ENCODE results near the gene LIF.
A peak's percentile ranks its signal among the peaks of the same experiment; 100 is the strongest.

Gene LIF

DNA sequence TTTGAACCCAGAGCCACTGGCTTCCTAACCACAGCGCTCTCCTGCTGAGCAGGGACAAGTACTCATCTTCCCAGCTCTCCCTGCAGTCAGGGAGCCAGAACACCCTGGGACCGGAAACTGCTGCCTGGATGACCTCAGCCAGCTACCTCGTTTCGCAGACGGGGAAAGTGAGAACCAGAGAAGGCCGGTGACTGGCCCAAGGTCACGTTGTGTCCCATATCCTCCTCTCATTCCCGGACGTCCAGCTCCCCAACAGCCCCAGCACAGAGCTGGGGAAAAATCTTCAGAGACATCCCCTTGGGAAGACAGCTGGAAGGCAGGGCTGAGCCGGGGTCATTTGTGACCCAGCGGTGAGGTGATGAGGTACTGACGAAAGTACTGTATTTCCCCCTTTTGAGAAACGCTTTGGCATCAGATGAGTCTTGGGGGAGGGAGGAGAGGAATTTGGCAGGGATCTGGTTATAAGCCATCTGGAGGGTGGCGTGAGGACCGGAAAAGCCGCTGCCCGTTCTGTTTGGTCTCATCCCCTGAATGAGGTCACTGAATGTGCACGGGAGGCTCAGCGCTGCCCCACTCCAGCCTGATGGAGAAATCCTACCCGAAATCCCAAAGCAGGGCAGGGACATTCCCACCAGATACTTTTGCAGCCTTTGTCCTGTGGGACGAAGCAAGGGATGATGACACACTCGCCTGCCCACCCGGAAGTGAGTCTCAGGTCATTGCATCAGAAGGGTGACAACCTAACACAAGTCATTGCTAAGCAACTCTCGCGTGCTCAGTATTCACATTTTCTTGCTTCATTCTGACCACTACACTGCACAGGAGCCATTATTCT, 41.1 kb downstream of the LIF start:
- DNase-seq = peak; percentile 62

DNA sequence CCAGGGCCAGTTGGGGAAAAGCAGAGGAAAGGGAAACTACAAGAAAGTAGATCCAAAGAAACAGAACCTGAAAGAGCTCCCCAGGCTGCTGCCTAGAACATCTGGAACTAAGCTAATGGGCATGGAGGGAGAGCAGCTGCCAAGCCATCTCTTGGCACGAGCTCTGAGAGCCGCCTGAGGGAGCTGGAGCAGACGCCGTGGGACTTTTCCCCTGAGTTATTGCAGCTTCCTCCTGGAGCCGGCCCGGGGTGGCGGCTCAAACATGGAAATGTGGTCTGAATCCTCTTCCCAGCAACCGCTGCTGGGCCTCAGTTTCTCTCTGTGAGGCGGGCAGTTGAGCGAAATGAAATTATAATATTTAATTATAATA, 41.8 kb downstream of the LIF start:
- DNase-seq = peak; percentile 50

DNA sequence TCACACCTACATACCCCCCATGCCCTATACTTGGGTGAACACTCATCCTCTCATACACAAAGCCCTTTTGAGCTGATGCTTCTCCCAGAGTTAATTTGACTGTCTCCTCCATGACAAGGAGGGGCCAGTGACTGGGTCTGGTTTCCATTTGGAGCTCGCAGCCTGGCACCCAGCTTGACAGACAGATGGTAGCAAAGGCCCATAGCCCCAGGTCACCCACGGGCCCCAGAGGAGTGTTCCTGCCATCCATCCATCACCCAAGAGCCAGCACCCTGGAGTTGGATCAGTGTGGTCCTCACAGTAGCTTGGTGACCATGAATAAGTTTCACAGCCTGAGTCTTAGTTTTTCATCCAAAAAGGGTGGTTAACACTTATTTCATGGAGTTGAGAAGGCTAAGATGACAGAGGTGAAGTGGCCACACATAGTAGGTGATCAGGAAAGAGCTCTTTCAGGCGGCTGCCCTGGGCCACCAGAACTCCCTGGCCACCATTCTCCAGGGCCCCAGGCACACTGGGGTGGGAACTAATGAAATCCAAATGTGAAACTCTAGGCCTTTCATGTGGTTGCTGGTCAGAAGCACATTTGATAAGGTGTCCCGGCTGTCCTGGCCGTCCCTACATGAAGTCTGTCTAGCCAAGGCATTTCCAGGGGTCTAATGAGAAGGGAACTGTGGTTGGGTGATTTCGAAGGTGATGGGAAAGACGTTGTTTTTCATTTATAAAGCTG, 42.4 kb downstream of the LIF start:
- peak; percentile 47 for DNase-seq

DNA sequence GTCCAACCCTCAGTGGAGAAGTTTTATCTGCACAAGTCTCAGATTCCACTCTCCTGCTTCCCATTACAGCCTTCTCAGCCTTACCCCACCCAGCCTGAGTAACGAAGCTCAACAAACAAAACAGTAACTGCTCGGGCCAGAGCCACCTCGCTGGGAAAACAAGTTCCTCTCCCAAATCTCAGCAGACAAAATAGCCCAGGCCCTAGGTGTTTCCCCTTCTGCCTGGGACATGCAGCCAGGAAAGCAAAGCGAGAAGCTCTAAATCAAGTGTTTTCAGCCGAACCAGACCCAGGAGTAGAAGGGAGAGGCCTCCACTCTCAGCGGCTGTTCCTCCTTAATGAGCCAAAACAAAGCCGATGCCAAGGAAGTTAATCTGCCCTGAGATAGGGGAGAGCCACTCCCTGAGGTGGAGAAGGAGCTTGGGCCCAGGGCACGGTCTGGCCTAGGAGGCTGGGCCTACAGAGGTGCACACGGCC, 44.0 kb downstream of the LIF start:
- peak; percentile 57 for DNase-seq

DNA sequence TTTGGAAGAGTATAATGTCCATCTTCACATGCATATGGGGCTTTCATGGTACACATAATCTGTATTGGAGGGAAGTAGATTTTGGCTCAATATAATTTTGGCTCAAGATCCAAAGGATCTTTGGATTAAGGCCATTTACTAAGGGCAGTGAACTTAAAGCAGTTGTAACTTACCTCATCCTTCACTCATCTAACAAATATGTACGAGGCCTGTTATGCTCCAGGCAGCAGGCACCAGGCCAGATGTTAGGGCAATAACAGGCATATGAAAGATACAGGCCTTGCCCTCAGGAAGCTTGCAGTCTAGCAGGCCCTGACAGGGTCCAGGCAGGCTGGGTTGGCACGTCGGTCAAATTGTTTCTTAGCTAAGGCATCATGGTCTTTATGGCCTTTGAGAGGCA, 44.6 kb downstream of the LIF start:
- no peak for DNase-seq

DNA sequence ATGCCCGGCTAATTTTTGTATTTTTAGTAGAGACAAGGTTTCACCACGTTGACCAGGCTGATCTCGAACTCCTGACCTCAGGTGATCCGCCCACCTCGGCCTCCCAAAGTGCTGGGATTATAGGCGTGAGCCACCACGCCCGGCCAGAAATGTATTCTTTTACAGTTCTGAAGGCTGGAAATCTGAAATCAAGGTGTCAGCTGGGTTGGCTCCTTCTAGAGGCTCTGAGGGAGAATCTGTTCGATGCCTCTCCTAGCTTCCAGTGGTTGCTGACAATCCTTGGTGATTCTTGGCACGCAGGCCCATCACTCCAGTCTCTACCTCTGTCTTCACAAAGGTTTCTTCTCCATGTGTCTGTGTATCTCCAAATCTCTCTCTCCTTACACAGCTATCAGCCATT, 45.7 kb downstream of the LIF start:
- DNase-seq = peak; percentile 8

DNA sequence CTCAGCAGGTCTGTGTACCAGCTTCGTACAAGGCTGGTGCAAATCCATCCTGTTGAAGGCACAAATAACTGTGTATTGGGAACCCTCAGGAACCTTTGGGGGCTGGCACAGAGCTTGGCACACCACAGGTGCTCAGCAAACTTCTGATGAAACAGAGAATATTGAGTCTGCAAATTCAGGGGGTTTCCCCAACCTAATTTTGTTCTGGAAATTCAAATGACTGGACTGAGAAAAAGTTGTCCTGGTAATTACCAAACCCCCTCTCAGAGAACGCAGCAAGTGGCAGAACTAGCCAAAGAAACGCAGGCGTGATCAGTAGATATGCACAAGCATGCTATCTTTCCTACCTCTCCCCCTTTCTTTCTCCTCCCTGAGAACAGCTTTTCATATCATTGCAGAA, 47.6 kb downstream of the LIF start:
- DNase-seq = peak; percentile 24

DNA sequence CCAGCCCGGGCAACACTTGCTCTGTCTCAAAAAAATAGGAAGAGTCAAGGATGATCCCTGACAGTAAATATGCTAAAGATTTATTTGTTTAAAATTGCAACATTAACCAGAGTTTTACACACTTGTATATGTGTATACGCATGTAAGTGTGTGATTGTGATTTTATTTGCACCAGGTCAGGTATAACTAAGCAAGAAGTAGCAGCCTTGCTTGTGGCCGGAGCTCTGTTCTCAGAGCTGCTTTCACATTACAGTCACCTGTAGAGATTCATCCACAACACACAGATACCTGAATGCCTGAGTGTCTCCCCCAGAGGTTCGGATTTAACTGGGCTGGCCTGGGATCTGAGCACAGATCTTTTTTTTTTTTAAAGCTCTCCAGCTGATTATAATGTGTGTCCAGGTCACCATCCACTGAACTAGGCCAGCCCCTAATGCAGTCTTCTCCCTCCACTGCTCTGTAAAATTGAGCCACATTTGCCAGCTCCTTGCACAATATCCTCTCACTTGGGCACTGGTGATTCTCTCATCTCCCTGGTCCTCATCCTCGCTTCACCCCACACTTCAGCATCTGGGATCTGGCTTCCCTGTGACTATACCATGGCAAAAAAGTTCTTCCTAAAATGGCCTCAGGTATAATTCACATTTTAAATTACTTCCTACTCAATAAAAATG, 48.3 kb downstream of the LIF start:
- peak; percentile 39 for DNase-seq

DNA sequence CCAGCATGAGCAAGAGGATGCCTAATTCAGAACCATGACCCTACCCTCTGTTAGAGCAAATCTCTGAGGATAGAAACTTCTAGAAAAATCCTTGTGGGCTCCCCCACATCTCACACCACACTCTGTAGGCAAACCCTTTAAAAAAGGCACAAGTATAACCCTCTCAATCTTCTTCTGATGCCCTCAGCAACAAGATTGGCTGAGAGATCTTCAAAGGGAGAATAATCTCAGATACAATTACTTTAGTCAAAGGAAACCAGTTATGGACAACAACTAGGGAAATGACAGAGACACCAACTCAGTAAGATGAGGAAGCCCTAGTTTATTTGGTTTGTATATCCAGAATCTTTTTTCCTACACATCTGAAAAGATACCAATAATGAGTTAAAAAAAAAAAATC, 49.2 kb downstream of the LIF start:
- DNase-seq = no peak

DNA sequence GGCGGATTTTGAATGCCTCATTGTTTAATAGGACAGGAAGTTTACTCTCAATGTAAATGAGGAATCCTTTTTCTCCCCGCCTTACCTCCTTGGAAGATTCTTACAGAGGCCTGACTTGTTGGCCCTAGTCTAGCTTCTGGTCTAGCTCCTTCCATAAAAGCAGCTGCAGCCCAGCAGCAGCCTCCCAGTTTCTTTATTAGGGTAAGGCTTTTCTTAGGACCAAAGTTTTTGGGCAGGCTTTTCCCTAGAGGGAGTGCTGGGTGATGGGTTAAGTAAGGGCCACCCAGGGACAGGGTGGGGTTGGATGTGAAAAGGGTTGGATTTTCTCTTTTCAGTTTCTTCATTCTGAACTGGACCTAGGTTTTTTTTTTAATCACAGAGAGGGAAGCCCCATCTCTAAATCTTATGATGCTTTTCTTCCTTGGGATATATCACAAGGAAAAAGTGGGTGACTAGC, 49.7 kb downstream of the LIF start:
- no peak for DNase-seq

DNA sequence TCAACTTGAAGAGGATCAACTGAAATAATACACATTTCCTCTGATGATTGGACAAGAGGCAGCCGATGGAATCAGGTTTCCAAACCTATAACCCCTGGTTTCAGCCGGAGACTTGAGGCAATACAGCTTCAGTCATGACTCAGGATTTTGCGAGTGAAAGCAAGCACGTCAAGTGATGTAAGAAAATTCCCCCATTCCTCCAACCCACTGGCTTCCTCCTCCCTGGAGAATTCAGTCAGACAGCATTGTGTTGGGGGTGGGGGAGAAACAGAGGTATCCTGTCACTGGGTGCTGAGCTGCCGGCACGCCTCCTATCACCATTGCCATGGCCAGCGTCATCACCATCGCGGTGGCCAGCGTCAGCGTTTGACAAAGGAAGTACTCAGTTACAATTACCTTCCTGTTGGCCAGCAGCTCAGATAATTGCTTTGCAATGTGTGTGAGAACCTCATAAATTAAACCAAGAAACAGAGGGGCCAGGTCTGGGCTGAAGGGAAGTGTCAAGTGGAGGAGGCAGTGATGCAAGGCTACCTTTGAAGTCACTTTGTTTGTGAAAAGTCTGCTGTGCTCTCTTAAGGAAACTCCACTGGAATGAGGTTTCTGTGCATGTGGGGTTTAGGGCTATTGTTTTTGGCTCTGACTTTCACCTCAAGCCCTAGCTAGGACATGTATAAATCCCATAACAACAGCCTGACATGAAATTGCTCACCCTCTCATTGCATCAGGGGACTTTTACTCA, 50.2 kb downstream of the LIF start:
- peak; percentile 99 for DNase-seq

DNA sequence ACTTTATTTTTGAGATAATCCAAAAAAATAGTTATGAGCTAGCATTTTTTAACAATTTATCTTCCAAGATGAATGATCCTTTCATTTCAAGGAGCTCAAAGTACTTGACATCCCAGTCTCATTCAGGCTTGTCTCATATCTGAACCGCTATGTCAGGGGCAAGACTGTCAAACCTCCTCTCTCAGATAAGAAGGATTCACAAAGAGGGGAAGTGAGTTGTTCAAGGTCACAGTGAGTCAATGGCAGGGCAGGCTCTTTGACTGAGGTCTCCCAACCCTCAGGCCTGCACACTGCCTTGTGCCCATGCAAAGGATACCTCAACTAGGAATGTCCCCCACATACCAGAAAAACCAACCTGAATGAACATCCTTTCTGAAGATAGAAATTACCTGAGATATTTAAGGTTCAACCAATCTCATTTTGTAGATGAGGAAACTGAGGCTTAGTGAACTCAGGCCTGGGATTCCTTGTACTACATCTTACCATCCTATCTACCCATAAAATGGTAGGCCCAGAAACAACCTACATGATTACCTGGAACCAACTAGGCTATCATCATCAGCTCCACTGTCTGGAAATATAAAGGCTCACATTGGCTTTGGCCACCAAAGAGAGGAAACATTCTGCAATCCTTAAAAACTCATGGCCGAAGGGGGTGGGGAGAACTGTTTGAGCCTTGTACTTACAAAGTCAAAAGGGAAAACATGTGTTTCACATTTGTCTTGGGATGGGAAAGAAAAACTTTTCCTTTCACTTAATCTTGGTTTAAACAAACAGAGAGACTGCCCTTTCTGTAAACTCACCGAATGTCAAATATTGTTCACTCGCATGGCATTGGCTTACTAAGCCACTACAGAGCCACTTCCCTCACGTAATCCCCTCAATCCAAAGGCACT, 51.1 kb downstream of the LIF start:
- no peak for DNase-seq

DNA sequence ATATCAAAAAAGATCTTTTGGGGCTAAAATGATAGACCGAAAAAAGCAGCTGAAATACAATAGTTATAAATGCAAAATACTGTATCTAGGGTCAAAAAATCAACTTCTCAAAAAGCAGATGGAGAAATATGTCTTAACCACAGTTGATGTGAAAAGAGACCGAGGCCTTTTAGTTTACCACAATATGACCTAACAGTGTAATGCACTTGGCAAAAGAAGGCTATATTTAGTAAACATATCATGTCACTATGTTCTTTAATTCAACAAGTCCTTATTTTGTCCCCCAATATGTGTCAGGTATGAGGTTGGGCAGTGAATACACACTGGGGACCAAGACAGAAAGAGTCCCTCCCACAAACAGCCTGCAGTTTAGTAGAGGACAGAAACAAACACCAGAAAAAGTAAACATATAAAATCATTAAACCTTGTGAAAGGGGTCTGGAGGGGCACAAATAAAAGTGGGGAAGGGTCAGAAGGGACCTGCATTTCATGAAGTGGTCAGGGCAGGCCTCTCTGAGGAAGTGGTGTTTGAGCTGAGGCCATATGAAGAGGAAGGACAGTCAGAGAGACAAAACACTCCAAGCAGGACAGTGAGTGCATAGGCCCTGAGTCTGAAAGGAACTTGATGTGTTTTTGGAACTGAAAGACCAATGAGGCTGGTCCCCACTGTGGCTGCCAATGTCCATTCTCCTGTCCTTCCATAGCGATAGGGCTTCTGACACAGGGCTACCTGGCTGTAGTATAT, 53.4 kb downstream of the LIF start:
- DNase-seq = no peak

DNA sequence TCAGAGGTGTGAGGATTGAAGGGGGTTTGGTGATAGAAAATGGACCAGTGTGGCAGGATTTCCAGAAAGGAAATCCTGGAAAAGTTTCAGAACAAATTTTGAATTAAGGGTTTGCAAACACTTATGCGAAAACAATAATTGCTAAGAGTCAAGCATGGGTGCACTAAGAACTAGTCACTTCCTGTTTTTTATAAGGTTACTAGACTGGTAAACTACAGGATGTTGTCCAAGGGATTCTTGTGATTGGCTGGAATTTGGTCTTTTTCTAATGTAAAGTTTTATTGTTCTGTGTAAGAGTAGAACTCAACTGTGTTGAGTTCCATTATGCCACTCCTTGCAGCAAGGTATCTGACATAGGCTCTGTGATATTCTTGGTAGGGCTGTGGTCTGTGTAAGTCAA, 54.1 kb downstream of the LIF start:
- DNase-seq = no peak

DNA sequence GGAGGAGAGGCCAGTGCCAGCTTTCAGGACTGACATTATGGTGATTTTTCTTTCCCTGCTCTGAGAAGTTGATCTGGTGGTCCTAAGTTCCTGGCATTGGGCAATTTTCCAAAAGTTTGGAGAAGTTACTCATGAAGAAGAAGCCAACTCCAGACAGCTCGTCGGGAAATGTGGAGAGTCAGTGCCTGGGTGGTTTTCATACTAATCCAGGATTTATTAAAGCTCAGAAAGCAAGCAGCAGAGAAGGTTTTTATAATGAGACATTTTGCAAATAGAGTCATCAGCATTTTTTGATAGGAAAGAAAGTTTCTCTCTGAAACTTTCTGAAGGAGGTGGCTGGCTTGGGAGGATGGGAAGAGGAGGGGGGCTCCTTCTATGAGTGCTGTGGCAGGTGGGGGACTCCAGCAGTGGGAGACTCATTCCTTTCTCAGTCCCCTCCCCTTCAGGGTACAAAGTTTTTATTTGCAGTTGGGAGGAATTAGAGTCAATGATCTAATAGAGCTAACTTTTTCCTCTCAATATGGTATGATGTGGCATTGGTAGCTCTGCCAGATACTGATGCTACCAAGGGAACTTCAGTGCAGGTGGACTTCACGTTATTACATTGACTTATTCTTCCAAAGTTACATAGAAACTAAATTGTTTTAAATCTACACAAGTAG, 55.4 kb downstream of the LIF start:
- DNase-seq = no peak

DNA sequence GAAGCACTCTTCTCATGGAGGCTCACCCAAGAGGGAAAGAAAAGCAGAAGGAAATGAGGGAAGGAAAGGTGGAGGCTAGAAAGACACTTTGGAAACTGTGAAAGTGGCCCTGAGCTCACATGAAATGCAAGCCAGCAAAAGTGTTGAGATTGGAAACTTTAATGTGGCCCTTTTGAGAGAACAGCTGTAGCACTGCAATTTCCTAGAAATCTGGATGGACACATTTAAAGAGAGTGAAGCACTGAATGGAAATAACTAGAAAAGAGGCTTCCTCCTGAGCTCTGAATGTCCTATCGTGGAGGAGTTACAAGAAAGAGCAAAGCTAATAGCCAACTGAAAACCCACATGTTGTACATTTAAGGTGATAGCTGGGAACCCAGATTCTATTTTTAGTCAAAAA, 56.0 kb downstream of the LIF start:
- no peak for DNase-seq

All from islet precursor cell (in vitro differentiated cells).